A549 (cell line): ENCODE data around the gene DUS4L. TPM values are rescaled to one million over a fixed set of nuclear protein-coding genes. Genes with fewer than 3 reads are reported as not detected.

Experiments used
- CBX2 ChIP-seq: fragments of 200-600 bp; sonication (generic); IDR thresholded peaks from 2 replicates; pipeline ENCODE4 v1.6.1; 2016; ENCODE audit warnings: low read depth, mild to moderate bottlenecking, borderline replicate concordance
- JUNB ChIP-seq: fragments of >200 bp; sonication (Bioruptor Twin); formaldehyde crosslinking; IDR thresholded peaks from 2 replicates; pipeline ENCODE4 v1.6.1; 2016
- KDM1A ChIP-seq: fragments of 200-600 bp; sonication (generic); IDR thresholded peaks from 2 replicates; pipeline ENCODE4 v1.6.1; 2016; ENCODE audit warnings: low read depth, mild to moderate bottlenecking
- polyA plus RNA-seq, 4 experiments: library from polyadenylated mRNA; depleted of rRNA in 3 of 4; stranded (reverse); fragments of >200 nt; fragmentation: RNase III in 1 of 4; extraction: RNeasy Plus Mini Kit Qiagen cat#74134 plus additional on column Dnase treatment in 1 of 4; gene quantifications; 2 replicates in 3 of 4; 3 replicates in 1 of 4; pipeline ENCODE4 v1.2.3, GENCODE V29; 2011 to 2017
- small RNA-seq, 6 experiments: library from RNA; depleted of rRNA; stranded (forward); fragments of <200 nt; gene quantifications; one replicate each; pipeline ENCODE3, GENCODE V24; 2012
- TF ChIP-seq, protein P1 (sequence below): fragments of 200-600 bp; sonication (generic); IDR thresholded peaks from 2 replicates; pipeline ENCODE4 v1.6.1; 2016; ENCODE audit warnings: antibody characterized with exemption, mild to moderate bottlenecking, moderate library complexity

Gene DUS4L
- polyA plus RNA-seq, 2 of the 4 experiments (the other 2 are of a cell fraction): 10.1 to 17.4 TPM

DNA sequence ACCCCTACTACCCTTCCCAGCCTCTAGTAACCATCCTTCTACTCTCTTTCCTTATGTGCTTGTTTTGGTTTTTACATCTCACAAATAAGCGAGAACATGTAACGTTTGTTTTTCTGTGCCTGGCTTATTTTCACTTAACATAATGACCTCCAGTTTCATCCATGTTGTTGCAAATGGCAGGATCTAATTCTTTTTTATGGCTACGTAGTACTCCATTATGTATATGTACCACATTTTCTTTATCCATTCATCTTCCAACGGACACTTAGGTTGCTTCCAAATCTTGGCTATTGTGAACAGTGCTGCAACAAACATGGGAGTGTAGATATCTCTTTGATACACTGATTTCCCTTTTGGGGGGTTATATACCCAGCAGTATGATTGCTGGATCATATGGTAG lies 63.2 kb downstream of the DUS4L start (continued):
- no peak for TF ChIP-seq JUNB
- TF ChIP-seq, protein P1, sequence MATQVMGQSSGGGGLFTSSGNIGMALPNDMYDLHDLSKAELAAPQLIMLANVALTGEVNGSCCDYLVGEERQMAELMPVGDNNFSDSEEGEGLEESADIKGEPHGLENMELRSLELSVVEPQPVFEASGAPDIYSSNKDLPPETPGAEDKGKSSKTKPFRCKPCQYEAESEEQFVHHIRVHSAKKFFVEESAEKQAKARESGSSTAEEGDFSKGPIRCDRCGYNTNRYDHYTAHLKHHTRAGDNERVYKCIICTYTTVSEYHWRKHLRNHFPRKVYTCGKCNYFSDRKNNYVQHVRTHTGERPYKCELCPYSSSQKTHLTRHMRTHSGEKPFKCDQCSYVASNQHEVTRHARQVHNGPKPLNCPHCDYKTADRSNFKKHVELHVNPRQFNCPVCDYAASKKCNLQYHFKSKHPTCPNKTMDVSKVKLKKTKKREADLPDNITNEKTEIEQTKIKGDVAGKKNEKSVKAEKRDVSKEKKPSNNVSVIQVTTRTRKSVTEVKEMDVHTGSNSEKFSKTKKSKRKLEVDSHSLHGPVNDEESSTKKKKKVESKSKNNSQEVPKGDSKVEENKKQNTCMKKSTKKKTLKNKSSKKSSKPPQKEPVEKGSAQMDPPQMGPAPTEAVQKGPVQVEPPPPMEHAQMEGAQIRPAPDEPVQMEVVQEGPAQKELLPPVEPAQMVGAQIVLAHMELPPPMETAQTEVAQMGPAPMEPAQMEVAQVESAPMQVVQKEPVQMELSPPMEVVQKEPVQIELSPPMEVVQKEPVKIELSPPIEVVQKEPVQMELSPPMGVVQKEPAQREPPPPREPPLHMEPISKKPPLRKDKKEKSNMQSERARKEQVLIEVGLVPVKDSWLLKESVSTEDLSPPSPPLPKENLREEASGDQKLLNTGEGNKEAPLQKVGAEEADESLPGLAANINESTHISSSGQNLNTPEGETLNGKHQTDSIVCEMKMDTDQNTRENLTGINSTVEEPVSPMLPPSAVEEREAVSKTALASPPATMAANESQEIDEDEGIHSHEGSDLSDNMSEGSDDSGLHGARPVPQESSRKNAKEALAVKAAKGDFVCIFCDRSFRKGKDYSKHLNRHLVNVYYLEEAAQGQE: no peak
- TF ChIP-seq KDM1A: no peak
- TF ChIP-seq CBX2: no peak
- TF ChIP-seq, all 56 proteins: peak for 0

Small RNAs within 50 kb of the gene (small RNA-seq; reads per million reads assigned to genes)
- 0 reads per million in 6 experiments for gene RF01233

Other genes with a start within 250 kb of the DUS4L start
- gene GPR22, start 93.9 kb upstream of the DUS4L start, polyA plus RNA-seq (2011; rRNA removed): not detected in 2 replicates
- gene GPR22, start 93.9 kb upstream of the DUS4L start, polyA plus RNA-seq (2017; fragmentation: RNase III; extraction: RNeasy Plus Mini Kit Qiagen cat#74134 plus additional on column Dnase treatment): not detected in 3 replicates
- gene COG5, start 51 bp upstream of the DUS4L start, polyA plus RNA-seq (2011; rRNA removed): 33.9 and 44.0 TPM in 2 replicates
- gene COG5, start 51 bp upstream of the DUS4L start, polyA plus RNA-seq (2017; fragmentation: RNase III; extraction: RNeasy Plus Mini Kit Qiagen cat#74134 plus additional on column Dnase treatment): 22.5 to 27.2 TPM (median 23.6 TPM) in 3 replicates
- gene BCAP29, start 16.3 kb downstream of the DUS4L start, polyA plus RNA-seq (2011; rRNA removed): 45.2 and 66.9 TPM in 2 replicates
- gene BCAP29, start 16.3 kb downstream of the DUS4L start, polyA plus RNA-seq (2017; fragmentation: RNase III; extraction: RNeasy Plus Mini Kit Qiagen cat#74134 plus additional on column Dnase treatment): 38.0 to 43.0 TPM (median 41.3 TPM) in 3 replicates
- 0.34 and 0.43 TPM in 2 replicates for gene SLC26A4, start 96.9 kb downstream of the DUS4L start, polyA plus RNA-seq (2011; rRNA removed)
- 0.12 to 0.21 TPM (median 0.13 TPM) in 3 replicates for gene SLC26A4, start 96.9 kb downstream of the DUS4L start, polyA plus RNA-seq (2017; fragmentation: RNase III; extraction: RNeasy Plus Mini Kit Qiagen cat#74134 plus additional on column Dnase treatment)
- gene CBLL1, start 180.2 kb downstream of the DUS4L start, polyA plus RNA-seq (2011; rRNA removed): 26.1 and 27.3 TPM in 2 replicates
- gene CBLL1, start 180.2 kb downstream of the DUS4L start, polyA plus RNA-seq (2017; fragmentation: RNase III; extraction: RNeasy Plus Mini Kit Qiagen cat#74134 plus additional on column Dnase treatment): 40.2 to 46.3 TPM (median 40.5 TPM) in 3 replicates
- not detected in 2 replicates for gene SLC26A3, start 239.3 kb downstream of the DUS4L start, polyA plus RNA-seq (2011; rRNA removed)
- gene SLC26A3, start 239.3 kb downstream of the DUS4L start, polyA plus RNA-seq (2017; fragmentation: RNase III; extraction: RNeasy Plus Mini Kit Qiagen cat#74134 plus additional on column Dnase treatment): not detected in 3 replicates